T-cell (primary cell): ENCODE data around the gene ERG. TPM values are rescaled to one million over a fixed set of nuclear protein-coding genes. Genes with fewer than 3 reads are reported as not detected.

ENCODE experiments used
- ATAC-seq, 4 experiments: fragments of 200-7000 bp in 3 of 4; fragments of 150-1000 bp in 1 of 4; cut with Tn5 transposase; replicated peaks in 1 of 4; 1 replicate in 3 of 4; 2 replicates in 1 of 4; pipeline ENCODE4 v1.10.0; 2021; ENCODE audit warnings: moderate library complexity in 3 of 4, mild to moderate bottlenecking in 2 of 4, moderate number of reproducible peaks in 1 of 4
- CTCF ChIA-PET, 2 donors: fragments of 300-600 bp; sonication (Branson Sonifier 250); formaldehyde crosslinking; loops; one replicate each; lab custom pipeline; 2022; ENCODE audit warnings: antibody characterized with exemption in 2 of 2; lab: Charles Lee
- POLR2A ChIA-PET, 2 donors: fragments of 300-600 bp; sonication (Branson Sonifier 250); formaldehyde crosslinking; loops; one replicate each; lab custom pipeline; 2022; ENCODE audit warnings: antibody characterized with exemption in 2 of 2; lab: Charles Lee
- DNase-seq, 35 experiments: peaks; one replicate each; pipeline versions ENCODE4 v3.0.0 to v3.0.0-alpha.2; 2013 to 2023
- H3K27ac ChIP-seq: one replicate; pipeline ENCODE4 v1.5.1; 2013; ENCODE audit warnings: low read length
- H3K27me3 ChIP-seq, 2 experiments: replicated peaks in 1 of 2; 1 replicate in 1 of 2; 2 replicates in 1 of 2; pipeline versions ENCODE4 v1.6.1 to v1.7.0; 2013; ENCODE audit warnings: low read length in 1 of 2, mixed read lengths in 1 of 2; ENCODE audit not compliant: control insufficient read depth in 2 of 2, insufficient read depth in 2 of 2; ENCODE audit errors: extremely low read depth in 1 of 2
- H3K36me3 ChIP-seq, 2 donors: 1 replicate in 1 of 2; 2 replicates in 1 of 2; pipeline versions ENCODE4 v1.6.1 to v1.7.0; 2013; ENCODE audit warnings: low read length in 1 of 2; ENCODE audit not compliant: control insufficient read depth in 2 of 2, insufficient read depth in 1 of 2; ENCODE audit errors: extremely low read depth in 1 of 2
- H3K4me1 ChIP-seq, 2 experiments: 1 replicate in 1 of 2; 2 replicates in 1 of 2; pipeline versions ENCODE4 v1.6.1 to v1.7.0; 2013; ENCODE audit warnings: low read length in 2 of 2, mixed read lengths in 1 of 2; ENCODE audit not compliant: insufficient read depth in 2 of 2, control insufficient read depth in 1 of 2; ENCODE audit errors: extremely low read depth in 1 of 2
- H3K4me3 ChIP-seq, 2 donors: 1 replicate in 1 of 2; 2 replicates in 1 of 2; pipeline versions ENCODE4 v1.5.1 to v1.7.0; 2013; ENCODE audit warnings: mild to moderate bottlenecking in 2 of 2, low read length in 1 of 2, moderate library complexity in 1 of 2; ENCODE audit not compliant: control insufficient read depth in 1 of 2; ENCODE audit errors: extremely low read depth in 1 of 2
- H3K9me3 ChIP-seq: 2 replicates; pipeline ENCODE4 v1.7.0; 2013
- H3K27ac Mint-ChIP-seq, 2 donors: one replicate each; pipeline ENCODE4 v1.8.0; 2020 to 2021; ENCODE audit warnings: mild to moderate bottlenecking in 2 of 2, mixed read lengths in 2 of 2
- H3K27me3 Mint-ChIP-seq, 2 donors: one replicate each; pipeline ENCODE4 v1.8.0; 2021 to 2022; ENCODE audit warnings: mixed read lengths in 2 of 2
- H3K36me3 Mint-ChIP-seq: one replicate; pipeline ENCODE4 v1.8.0; 2021; ENCODE audit warnings: mixed read lengths
- H3K4me1 Mint-ChIP-seq, 3 donors: one replicate each; pipeline ENCODE4 v1.8.0; 2020 to 2022; ENCODE audit warnings: mixed read lengths in 3 of 3, mild to moderate bottlenecking in 1 of 3
- H3K4me3 Mint-ChIP-seq, 3 donors: one replicate each; pipeline ENCODE4 v1.8.0; 2020 to 2022; ENCODE audit warnings: mild to moderate bottlenecking in 3 of 3, mixed read lengths in 3 of 3, moderate library complexity in 3 of 3
- H3K9me3 Mint-ChIP-seq, 3 donors: one replicate each; pipeline ENCODE4 v1.8.0; 2020 to 2022; ENCODE audit warnings: mixed read lengths in 3 of 3
- WGBS: methylation state at CpG from one replicate; pipeline ENCODE4 v1.1.5; 2013; ENCODE audit warnings: missing lambda C conversion rate; ENCODE audit not compliant: insufficient coverage; 5-methylcytosine and 5-hydroxymethylcytosine counted together
- total RNA-seq, 35 experiments: library from RNA in 6 of 35; stranded (reverse) in 6 of 35; fragments of 120-200 nt in 1 of 35; gene quantifications; one replicate each; pipeline versions ENCODE4 v1.2.1 to v1.2.4 and lab custom pipeline; 2013 to 2026

Gene ERG
- total RNA-seq, 5 donors from 2014 or later (not counting 1 experiment from before 2014, with no cell fraction given): 0.54 to 1.5 (median 0.85) TPM; not detected in 1

- ATAC-seq (no peak), DNase-seq (no peak)
- Histone ChIP-seq H3K4me3 (no peak overlapping the region), H3K27me3 (no peaks in the 10 kb centered on the region), H3K9me3 (no peaks in the 10 kb centered on the region), H3K27ac (no peak overlapping the region), H3K36me3 (no peaks in the 10 kb centered on the region), H3K4me1 (no peaks in the 10 kb centered on the region)
- CTCF ChIA-PET: no interaction called here
- Mint-ChIP-seq H3K4me3 (no peak overlapping the region), H3K4me1 (no peaks in the 10 kb centered on the region), H3K27me3 (peaks cover 11 to 26% of the 10 kb centered on the region in 2 donors), H3K27ac (no peak overlapping the region), H3K9me3 (no peaks in the 10 kb centered on the region), H3K36me3 (no peaks in the 10 kb centered on the region)
- POLR2A ChIA-PET: interaction anchor here in 1 of 2 donors (0.6 kb wide), 1 partner anchor 335 kb away, joined by 3 read pairs; no protein-coding TSS in a partner anchor
- WGBS: no CpG with 5 or more reads among the region's 1 CpG
Measured at GRCh38 chr21:38396325-38396724, 102.0 kb downstream of the ERG start.

- CTCF ChIA-PET: no interaction called here
Measured at GRCh38 chr21:38395581-38395980, 102.7 kb downstream of the ERG start.

GRCh38 chr21:38392661-38393060 lies 105.6 kb downstream of the ERG start:
- Mint-ChIP-seq H3K4me3 (no peak overlapping the region), H3K4me1 (no peaks in the 10 kb centered on the region), H3K27ac (no peak overlapping the region), H3K9me3 (no peaks in the 10 kb centered on the region), H3K36me3 (no peaks in the 10 kb centered on the region), H3K27me3 (peaks cover 8 to 26% of the 10 kb centered on the region in 2 donors)
- DNase-seq: no peak
- Histone ChIP-seq H3K27me3 (no peaks in the 10 kb centered on the region), H3K4me1 (no peaks in the 10 kb centered on the region), H3K4me3 (no peak overlapping the region), H3K9me3 (no peaks in the 10 kb centered on the region), H3K27ac (no peak overlapping the region), H3K36me3 (no peaks in the 10 kb centered on the region)
- POLR2A ChIA-PET: no interaction called here
- no peak for ATAC-seq
- CTCF ChIA-PET: no interaction called here
- WGBS: 83% methylated on average over 1 of the region's 1 CpG

More at GRCh38 chr21:38395581-38395980, 102.7 kb downstream of the ERG start:
- no peaks in the 10 kb centered on the region for H3K4me1 ChIP-seq
- Mint-ChIP-seq H3K4me3 (no peak overlapping the region), H3K27me3 (peaks cover 8 to 26% of the 10 kb centered on the region in 2 donors), H3K9me3 (no peaks in the 10 kb centered on the region), H3K36me3 (no peaks in the 10 kb centered on the region), H3K27ac (no peak overlapping the region), H3K4me1 (no peaks in the 10 kb centered on the region)
- WGBS: 80% methylated on average over 1 of the region's 6 CpGs
- no peaks in the 10 kb centered on the region for H3K36me3 ChIP-seq
- POLR2A ChIA-PET: no interaction called here
- H3K9me3 ChIP-seq: no peaks in the 10 kb centered on the region
- H3K27ac ChIP-seq: no peak overlapping the region
- ATAC-seq (no peak), DNase-seq (no peak)
- no peak overlapping the region for H3K4me3 ChIP-seq
- H3K27me3 ChIP-seq: no peaks in the 10 kb centered on the region

- no peak for ATAC-seq
- H3K4me3 ChIP-seq: no peak overlapping the region
- H3K27ac ChIP-seq: no peak overlapping the region
- Mint-ChIP-seq H3K27ac (no peak overlapping the region), H3K27me3 (peaks cover 8 to 12% of the 10 kb centered on the region in 2 donors), H3K9me3 (no peaks in the 10 kb centered on the region), H3K4me1 (no peaks in the 10 kb centered on the region), H3K4me3 (no peak overlapping the region), H3K36me3 (no peaks in the 10 kb centered on the region)
- peaks cover 0 to 4% of the 10 kb centered on the region in 2 experiments for H3K27me3 ChIP-seq
- no peaks in the 10 kb centered on the region for H3K9me3 ChIP-seq
- no peak for DNase-seq
- ChIA-PET POLR2A (no interaction called here), CTCF (no interaction called here)
- no peaks in the 10 kb centered on the region for H3K4me1 ChIP-seq
- H3K36me3 ChIP-seq: no peaks in the 10 kb centered on the region
- WGBS: no CpG with 5 or more reads among the region's 5 CpGs
Measured at GRCh38 chr21:38389896-38390295, 108.4 kb downstream of the ERG start.

GRCh38 chr21:38389354-38389676 lies 109.0 kb downstream of the ERG start:
- no CpG with 5 or more reads among the region's 2 CpGs for WGBS
- CTCF ChIA-PET: no interaction called here
- H3K27ac ChIP-seq: no peak overlapping the region
- POLR2A ChIA-PET: no interaction called here
- no peaks in the 10 kb centered on the region for H3K36me3 Mint-ChIP-seq
- H3K4me3 Mint-ChIP-seq: no peak overlapping the region
- H3K9me3 ChIP-seq: no peaks in the 10 kb centered on the region
- DNase-seq: no peak
- no peaks in the 10 kb centered on the region for H3K4me1 Mint-ChIP-seq
- no peaks in the 10 kb centered on the region for H3K4me1 ChIP-seq
- H3K27me3 Mint-ChIP-seq: peaks cover 11% of the 10 kb centered on the region in 2 donors
- ATAC-seq: no peak
- no peak overlapping the region for H3K27ac Mint-ChIP-seq
- H3K9me3 Mint-ChIP-seq: no peaks in the 10 kb centered on the region
- H3K4me3 ChIP-seq: no peak overlapping the region
- peaks cover 0 to 4% of the 10 kb centered on the region in 2 experiments for H3K27me3 ChIP-seq
- no peaks in the 10 kb centered on the region for H3K36me3 ChIP-seq

GRCh38 chr21:38388647-38389353 lies 109.5 kb downstream of the ERG start:
- CTCF ChIA-PET: no interaction called here

More at GRCh38 chr21:38388647-38389353, 109.5 kb downstream of the ERG start:
- no peaks in the 10 kb centered on the region for H3K36me3 ChIP-seq
- DNase-seq (no peak), ATAC-seq (no peak)
- POLR2A ChIA-PET: no interaction called here
- no peaks in the 10 kb centered on the region for H3K9me3 ChIP-seq
- no peaks in the 10 kb centered on the region for H3K36me3 Mint-ChIP-seq
- peaks cover 11 to 14% of the 10 kb centered on the region in 2 donors for H3K27me3 Mint-ChIP-seq
- H3K9me3 Mint-ChIP-seq: no peaks in the 10 kb centered on the region
- H3K4me1 ChIP-seq: no peaks in the 10 kb centered on the region
- no peaks in the 10 kb centered on the region for H3K4me1 Mint-ChIP-seq
- H3K4me3 Mint-ChIP-seq: no peak overlapping the region
- 100% methylated on average over 1 of the region's 5 CpGs for WGBS
- H3K4me3 ChIP-seq: no peak overlapping the region
- H3K27ac ChIP-seq: no peak overlapping the region
- peaks cover 0 to 9% of the 10 kb centered on the region in 2 experiments for H3K27me3 ChIP-seq
- H3K27ac Mint-ChIP-seq: no peak overlapping the region
